Measurements from ENCODE around the gene ATL1.
"Not testable (repeated sequence)": the region's sequence is repeated elsewhere in the genome, so short reads cannot be mapped to it uniquely, and the experiment has no call there.

ATL1 gene

GRCh38 chr14:50534997-50535396 lies 24.9 kb upstream of the ATL1 start:
- DNase-seq (ENCODE audit: low read depth), result no peak

GRCh38 chr14:50538034-50538433 lies 21.9 kb upstream of the ATL1 start:
- not testable (repeated sequence) for DNase-seq (ENCODE audit: low read depth)

- no peak for DNase-seq (ENCODE audit: low read depth)
These were observed 20.9 kb upstream of the ATL1 start for GRCh38 chr14:50539051-50539450.

- DNase-seq (ENCODE audit: low read depth), result no peak
These were observed 18.8 kb upstream of the ATL1 start for GRCh38 chr14:50541159-50541567.

GRCh38 chr14:50542941-50543418 lies 17.0 kb upstream of the ATL1 start:
- no peak for DNase-seq (ENCODE audit: low read depth)

GRCh38 chr14:50544911-50545310 lies 15.0 kb upstream of the ATL1 start:
- DNase-seq (ENCODE audit: low read depth), result no peak

- DNase-seq (ENCODE audit: low read depth), result no peak
These were observed 14.3 kb upstream of the ATL1 start for GRCh38 chr14:50545618-50546017.

GRCh38 chr14:50550294-50550693 lies 9.7 kb upstream of the ATL1 start:
- DNase-seq (ENCODE audit: low read depth), result no peak

GRCh38 chr14:50551877-50552276 lies 8.1 kb upstream of the ATL1 start:
- DNase-seq (ENCODE audit: low read depth), result no peak

GRCh38 chr14:50552796-50553195 lies 7.1 kb upstream of the ATL1 start:
- not testable (repeated sequence) for DNase-seq (ENCODE audit: low read depth)

GRCh38 chr14:50560931-50561285 lies 963 bp downstream of the ATL1 start:
- peak; percentile 54 for DNase-seq (ENCODE audit: low read depth)

GRCh38 chr14:50562841-50563240 lies 2.9 kb downstream of the ATL1 start:
- no peak for DNase-seq (ENCODE audit: low read depth)

GRCh38 chr14:50569714-50570274 lies 9.8 kb downstream of the ATL1 start:
- DNase-seq (ENCODE audit: low read depth), result no peak

- no peak for DNase-seq (ENCODE audit: low read depth)
These were observed 13.9 kb downstream of the ATL1 start for GRCh38 chr14:50573862-50574261.

- no peak for DNase-seq (ENCODE audit: low read depth)
These were observed 15.8 kb downstream of the ATL1 start for GRCh38 chr14:50575769-50576168.

- DNase-seq (ENCODE audit: low read depth), result no peak
These were observed 18.0 kb downstream of the ATL1 start for GRCh38 chr14:50577982-50578381.

GRCh38 chr14:50578433-50578832 lies 18.5 kb downstream of the ATL1 start:
- DNase-seq (ENCODE audit: low read depth), result no peak

GRCh38 chr14:50590464-50590863 lies 30.5 kb downstream of the ATL1 start:
- DNase-seq (ENCODE audit: low read depth), result no peak

GRCh38 chr14:50594577-50595316 lies 34.8 kb downstream of the ATL1 start:
- DNase-seq (ENCODE audit: low read depth), result no peak

- DNase-seq (ENCODE audit: low read depth), result no peak
These were observed 38.8 kb downstream of the ATL1 start for GRCh38 chr14:50598765-50599164.

GRCh38 chr14:50599700-50600444 lies 39.9 kb downstream of the ATL1 start:
- DNase-seq (ENCODE audit: low read depth), result no peak

- no peak for DNase-seq (ENCODE audit: low read depth)
These were observed 40.9 kb downstream of the ATL1 start for GRCh38 chr14:50600849-50601248.

GRCh38 chr14:50601394-50601793 lies 41.4 kb downstream of the ATL1 start:
- no peak for DNase-seq (ENCODE audit: low read depth)

All from activated T-cell treated with anti-CD3 and anti-CD28 coated beads for 48 hours (primary cell).